ENCODE measurements around the gene FBXO45. TPM values are rescaled to one million over a fixed set of nuclear protein-coding genes. Genes with fewer than 3 reads are reported as not detected.

FBXO45 gene
- total and polyA plus RNA-seq, 10 of the 15 experiments (the other 5 are each of a cell fraction or from before 2014, with no cell fraction given) = 4.0 to 17.3 (median 11.8) TPM

DNA sequence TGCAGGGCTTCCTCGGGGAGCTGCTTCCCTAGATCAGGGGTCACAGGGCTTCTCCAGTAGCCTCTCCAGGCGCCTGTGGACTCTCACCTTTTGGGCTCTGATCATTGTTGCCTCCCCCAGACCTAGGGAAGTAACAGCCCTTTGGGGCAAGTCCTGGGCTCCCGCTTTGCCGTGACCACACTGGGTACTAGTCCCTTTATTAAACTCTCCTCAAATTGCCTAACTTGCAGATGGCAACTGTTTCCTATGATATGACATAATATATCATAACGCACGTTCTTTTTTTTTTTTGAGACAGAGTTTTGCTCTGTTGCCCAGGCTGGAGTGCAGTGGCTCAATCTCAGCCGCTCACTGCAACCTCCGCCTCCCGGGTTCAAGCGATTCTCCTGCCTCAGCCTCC is 53.2 kb downstream of the FBXO45 start:
- BruUV-seq (replicated peaks) = no TSS peak
- intact Hi-C loops (cut with micrococcal nuclease; ENCODE audit: unreplicated experiment) (no loop called here), in situ Hi-C loops (cut with MboI) (no loop called here)
- Histone ChIP-seq H3K36me3 (ENCODE audit: control insufficient read depth in 2 of 2, insufficient read depth in 2 of 2, low read length in 1 of 2) (no peaks in the 10 kb centered on the region), H3K4me2 (ENCODE audit: control insufficient read depth, insufficient read depth) (no peak overlapping the region), H3K79me2 (ENCODE audit: control insufficient read depth, insufficient read depth, low read length) (no peaks in the 10 kb centered on the region), H2AFZ (ENCODE audit: control insufficient read depth, low read depth, low read length) (no peak overlapping the region), H3K9me3 (replicated peaks; ENCODE audit: control insufficient read depth, insufficient read depth, low read length) (no peaks in the 10 kb centered on the region), H3K4me3 (no peak overlapping the region), H3K27ac (ENCODE audit: control insufficient read depth, insufficient read depth) (no peak overlapping the region), H3K9ac (ENCODE audit: control insufficient read depth, insufficient read depth, low read length) (no peak overlapping the region), H4K20me1 (ENCODE audit: control insufficient read depth, insufficient read depth) (no peaks in the 10 kb centered on the region), H3K4me1 (ENCODE audit: control insufficient read depth, insufficient read depth, low read length) (peaks cover 23% of the 10 kb centered on the region), H3K27me3 (replicated peaks in 1 of 2; ENCODE audit: control insufficient read depth in 2 of 2, insufficient read depth in 2 of 2, low read length in 1 of 2) (no peaks in the 10 kb centered on the region)
- ChIA-PET RAD21 (ENCODE audit: unreplicated experiment) (no interaction called here), CTCF (interaction anchor here (1.2 kb wide), 1 partner anchor 63 kb away, joined by 3 read pairs; no protein-coding TSS in a partner anchor), POLR2A (interaction anchor here (0.9 to 1.0 kb wide), 2 partner anchors 10 to 23 kb away, joined by 3 to 4 read pairs; no protein-coding TSS in a partner anchor), SMC1A (ENCODE audit: uncharacterized antibody, unreplicated experiment) (interaction anchor here (1.0 to 2.0 kb wide), 3 partner anchors 9 to 21 kb away, joined by 4 to 9 read pairs (median 4); no protein-coding TSS in a partner anchor)
- 94% methylated on average over 10 of the region's 10 CpGs for WGBS (ENCODE audit: insufficient coverage, insufficient replicate concordance, low lambda C conversion rate, missing lambda C conversion rate)
- ATAC-seq = no peak
- no peak for FAIRE-seq
- TF ChIP-seq MEF2B (IDR thresholded peaks at IDR 0.05; ENCODE audit: partially characterized antibody, poor library complexity, severe bottlenecking) (no peak), ESRRA (IDR thresholded peaks at IDR 0.05; ENCODE audit: low read length) (no peak), BMI1 (IDR thresholded peaks at IDR 0.05; ENCODE audit: borderline replicate concordance) (no peak), RAD21 (IDR thresholded peaks at IDR 0.05; ENCODE audit: insufficient read depth, low read depth, low read length) (no peak), NFIC (IDR thresholded peaks at IDR 0.05; ENCODE audit: low read depth, low read length) (no peak), GABPA (IDR thresholded peaks at IDR 0.05; ENCODE audit: low read depth) (no peak)
- TF ChIP-seq, protein P1, sequence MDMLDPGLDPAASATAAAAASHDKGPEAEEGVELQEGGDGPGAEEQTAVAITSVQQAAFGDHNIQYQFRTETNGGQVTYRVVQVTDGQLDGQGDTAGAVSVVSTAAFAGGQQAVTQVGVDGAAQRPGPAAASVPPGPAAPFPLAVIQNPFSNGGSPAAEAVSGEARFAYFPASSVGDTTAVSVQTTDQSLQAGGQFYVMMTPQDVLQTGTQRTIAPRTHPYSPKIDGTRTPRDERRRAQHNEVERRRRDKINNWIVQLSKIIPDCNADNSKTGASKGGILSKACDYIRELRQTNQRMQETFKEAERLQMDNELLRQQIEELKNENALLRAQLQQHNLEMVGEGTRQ (IDR thresholded peaks at IDR 0.05; ENCODE audit: borderline replicate concordance, low read depth, low read length) = no peak
- no peak for DNase-seq (ENCODE audit: low read depth, low spot score)
